Activated CD4-positive, CD25-positive, alpha-beta regulatory T cell (primary cell): ENCODE data around the gene UBE2D2.

ENCODE experiments used
- DNase-seq, 4 experiments: peaks; one replicate each; lab custom pipeline; 2025; lab: John Stamatoyannopoulos, UW

The UBE2D2 gene

DNA sequence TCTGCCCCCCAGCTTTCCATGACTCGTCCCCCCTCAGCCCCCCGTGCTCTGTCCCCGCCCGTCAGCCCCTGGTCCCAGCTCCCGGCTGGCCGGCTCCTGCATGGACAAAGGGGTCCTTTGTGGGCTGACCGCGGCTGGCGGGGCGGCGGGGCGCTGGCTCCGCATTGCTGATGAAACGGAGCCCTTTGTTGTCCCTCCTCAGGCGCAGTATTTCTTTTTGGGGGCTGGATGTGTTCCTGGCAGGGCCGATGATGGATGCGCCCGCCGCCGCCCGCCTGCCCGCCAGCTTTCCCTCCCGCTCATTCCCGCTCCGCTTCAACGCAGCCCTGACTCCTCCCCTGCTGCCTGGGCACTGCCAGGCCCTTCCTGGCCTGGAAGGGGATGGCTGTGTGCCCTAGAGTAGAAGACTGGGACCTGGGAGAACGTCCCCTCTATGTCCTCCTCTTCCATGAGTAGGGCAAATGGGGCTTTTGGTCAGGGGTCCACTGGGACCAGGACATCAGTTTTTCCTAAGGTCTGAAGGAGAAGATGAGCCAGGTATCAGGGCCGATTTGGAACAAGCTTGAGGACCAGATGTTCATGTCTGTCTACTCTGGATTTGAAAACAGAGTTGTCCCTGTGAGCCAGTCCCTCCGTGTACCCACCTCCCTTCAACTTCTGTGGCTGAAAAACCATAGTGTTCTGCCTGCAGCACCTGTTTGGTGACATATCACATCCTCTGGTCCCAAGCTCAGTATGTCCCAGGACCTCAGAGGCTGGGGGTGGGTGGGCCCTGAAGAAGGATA is 116.0 kb downstream of the UBE2D2 start:
- DNase-seq = no peak
